Activated T-cell treated with anti-CD3 and anti-CD28 coated beads for 48 hours (primary cell): ENCODE measurements around the gene COA7.
A peak's percentile ranks its signal among the peaks of the same experiment; 100 is the strongest.

Experiments
- DNase-seq: peaks from one replicate; pipeline ENCODE4 v3.0.0-alpha.2; 2020; ENCODE audit warnings: low read depth

The COA7 gene

DNA sequence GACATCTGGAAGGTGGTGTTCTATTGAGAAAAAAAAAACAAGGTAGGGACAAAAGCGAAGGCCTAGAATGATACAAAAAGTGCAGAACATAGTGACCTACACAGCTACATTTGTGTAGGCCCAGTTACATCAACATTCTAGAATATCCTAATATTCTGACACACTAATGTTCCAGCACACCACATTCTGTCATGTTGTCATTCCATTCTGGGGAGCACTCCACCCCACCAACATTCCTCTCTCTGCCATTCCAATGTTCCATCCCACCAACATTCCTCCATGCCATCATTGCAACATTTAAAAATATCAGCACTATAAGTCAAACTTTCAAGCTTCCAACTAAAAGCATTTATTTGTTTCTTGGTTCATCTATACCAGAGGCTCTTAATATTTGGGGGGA is 28.5 kb downstream of the COA7 start:
- no peak for DNase-seq

DNA sequence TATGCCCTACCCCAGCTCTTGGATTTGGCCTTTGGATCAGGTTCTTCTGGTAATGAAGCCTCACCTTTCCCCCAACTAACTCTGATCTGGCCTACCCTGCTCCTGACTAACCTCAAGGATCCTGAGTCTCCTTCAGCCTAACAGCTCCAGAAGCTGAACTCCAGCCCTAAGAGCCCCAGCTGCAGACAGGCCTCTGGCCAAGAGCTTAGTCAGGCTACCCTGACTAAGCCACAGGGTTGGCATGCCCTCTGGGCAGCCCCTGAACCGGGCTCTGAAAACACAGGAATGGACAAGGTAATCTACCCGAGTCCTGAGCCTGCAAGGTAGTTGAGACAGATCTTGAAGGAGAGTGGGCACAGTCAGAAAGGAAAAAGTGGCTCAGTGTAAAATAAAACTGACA is 29.4 kb downstream of the COA7 start:
- no peak for DNase-seq

DNA sequence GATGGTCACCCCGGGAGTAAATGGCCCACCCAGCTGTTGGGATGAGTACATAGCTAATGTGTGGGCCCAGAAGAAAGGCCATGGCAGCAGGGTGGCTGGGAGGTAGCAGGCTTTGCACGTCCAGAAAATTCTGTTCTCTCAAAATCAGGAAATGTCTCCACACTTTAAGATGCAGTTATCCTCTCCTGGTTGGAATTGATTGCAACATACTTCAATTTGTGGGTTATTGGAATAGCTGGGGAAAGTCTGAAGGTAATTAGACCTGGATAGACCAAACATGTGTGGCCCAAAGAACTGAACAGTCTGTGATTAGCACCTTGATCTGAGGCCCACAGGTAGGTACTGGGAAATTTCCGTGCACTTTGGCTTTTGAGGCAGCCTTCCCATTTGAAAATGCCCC is 30.2 kb downstream of the COA7 start:
- no peak for DNase-seq

DNA sequence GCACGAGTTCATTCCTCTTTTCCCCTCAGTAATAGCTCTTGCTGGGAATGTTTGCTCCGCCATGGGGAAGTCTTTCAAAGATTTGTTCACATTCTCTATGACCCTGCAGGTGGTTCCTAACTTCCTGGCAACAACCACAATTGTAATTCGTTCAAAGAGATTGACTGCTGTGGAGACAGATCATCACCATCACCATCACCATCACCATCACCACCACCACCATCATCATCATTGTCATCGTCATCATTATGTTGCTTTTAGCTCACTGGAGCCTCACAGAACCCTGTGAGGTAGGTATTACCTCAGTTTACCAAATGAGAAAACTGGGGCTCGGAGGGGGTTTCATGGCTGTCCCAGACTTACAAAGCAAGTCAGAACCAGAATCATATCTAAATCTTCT is 30.9 kb downstream of the COA7 start:
- no peak for DNase-seq

DNA sequence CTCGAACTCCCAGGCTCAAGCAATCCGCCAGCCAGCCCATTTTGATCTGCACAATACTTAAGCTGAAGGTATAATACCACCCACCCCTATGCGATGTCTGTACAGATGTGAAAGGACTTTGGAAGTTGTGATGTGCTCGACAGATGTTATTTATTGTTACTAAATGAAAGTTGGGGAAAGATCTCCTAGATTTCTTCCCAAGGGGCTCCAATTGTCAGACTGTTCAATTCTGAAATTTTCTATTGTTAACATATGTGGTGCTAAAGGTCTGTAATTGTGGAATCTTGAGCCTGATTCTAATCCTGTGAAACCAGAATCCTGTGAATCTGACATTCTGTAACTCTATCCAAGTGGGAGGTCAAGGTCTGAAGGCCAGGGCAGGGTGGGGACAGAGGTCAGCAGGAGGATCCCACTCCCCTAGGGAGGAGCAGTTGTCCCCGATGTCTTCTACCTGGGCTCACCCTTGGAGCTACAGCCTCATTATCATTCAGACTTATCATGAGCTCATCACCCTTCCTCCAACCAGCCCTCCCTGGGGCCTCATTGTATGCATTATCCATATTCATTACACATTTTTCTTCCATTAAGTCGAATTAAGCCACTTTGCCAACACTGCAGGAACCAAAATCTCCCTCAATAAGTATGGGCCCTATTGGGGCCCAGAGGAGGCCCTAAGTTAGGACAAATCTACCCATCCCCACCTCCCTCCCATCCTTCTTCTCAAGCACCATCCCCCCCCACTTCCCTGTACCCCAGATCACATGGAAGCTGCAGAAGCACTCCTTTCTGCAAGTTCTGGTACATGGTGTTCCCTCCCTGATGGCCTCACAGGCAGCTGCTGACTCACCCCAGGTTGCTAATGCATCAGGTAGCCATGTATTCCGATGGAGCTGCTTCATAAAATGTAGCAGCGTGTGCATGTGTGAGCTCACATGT is 32.9 kb downstream of the COA7 start:
- no peak for DNase-seq

DNA sequence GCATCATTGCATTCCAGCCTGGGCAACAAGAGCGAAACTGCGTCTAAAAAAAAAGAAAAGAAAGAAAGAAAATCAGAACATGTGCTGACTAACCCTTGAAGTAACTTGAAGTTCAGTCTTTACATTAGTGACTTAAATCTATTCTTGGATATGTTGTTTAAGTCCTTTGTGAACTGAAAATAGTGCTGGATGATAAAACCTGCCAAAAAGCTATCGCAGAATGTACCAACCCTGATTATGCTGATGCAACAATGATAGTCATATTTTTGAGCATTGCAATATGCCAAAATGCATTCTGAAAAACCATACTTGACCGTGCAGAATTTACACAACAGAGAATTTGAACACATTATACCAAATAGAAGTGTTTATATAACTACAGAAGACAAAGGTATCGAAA is 34.4 kb downstream of the COA7 start:
- DNase-seq: no peak

DNA sequence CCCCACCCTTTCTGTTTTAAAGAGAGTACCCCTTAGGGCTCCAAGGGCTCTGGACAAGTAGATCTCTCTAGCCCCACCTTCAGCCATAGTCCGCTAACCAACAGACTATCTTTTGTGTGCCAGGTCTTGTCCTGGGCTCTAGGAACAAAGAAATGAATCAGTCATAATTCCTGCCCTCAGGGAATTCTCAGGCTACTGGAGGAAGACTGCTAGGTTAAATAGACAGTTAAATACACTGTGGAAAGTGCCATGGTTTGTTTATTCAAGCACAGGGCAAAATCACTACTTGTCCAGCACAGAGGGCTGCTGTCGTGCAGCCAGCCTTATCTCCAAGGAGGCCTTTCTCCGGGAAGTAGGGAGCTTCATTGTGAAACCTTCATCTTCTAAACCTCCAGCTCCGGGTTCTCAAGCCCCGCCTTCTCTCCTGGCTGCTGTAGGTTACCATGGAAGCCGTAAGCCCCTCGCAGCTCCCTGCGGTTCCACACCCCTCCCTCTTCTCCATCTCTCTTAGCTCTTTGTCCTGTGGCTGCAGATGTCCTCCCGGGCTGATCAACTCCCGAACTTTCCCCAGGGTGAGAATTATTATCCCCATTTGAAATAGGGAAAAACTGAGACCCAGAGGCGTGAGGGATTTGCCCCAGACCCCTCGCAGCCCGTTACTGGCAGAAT is 35.4 kb downstream of the COA7 start:
- DNase-seq: no peak

DNA sequence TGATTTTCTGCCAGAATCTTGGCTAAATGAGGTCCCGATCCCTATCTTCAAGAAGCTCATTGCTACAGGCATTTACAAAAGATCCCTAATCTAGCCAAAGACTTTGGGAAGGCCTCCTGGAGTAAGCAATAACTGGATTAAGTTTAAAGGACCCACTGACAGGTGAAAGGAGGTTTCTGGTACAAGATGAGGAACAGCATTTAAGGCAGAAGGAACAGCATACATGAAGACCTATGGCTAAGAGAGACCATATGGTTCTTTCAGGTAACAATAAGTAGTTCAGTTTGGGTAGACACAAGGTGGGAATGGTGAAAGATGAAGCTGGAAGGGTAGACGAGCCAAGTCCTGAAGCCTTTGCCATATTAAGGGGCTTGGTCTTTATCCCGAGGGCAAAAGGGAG is 37.3 kb downstream of the COA7 start:
- DNase-seq: no peak

DNA sequence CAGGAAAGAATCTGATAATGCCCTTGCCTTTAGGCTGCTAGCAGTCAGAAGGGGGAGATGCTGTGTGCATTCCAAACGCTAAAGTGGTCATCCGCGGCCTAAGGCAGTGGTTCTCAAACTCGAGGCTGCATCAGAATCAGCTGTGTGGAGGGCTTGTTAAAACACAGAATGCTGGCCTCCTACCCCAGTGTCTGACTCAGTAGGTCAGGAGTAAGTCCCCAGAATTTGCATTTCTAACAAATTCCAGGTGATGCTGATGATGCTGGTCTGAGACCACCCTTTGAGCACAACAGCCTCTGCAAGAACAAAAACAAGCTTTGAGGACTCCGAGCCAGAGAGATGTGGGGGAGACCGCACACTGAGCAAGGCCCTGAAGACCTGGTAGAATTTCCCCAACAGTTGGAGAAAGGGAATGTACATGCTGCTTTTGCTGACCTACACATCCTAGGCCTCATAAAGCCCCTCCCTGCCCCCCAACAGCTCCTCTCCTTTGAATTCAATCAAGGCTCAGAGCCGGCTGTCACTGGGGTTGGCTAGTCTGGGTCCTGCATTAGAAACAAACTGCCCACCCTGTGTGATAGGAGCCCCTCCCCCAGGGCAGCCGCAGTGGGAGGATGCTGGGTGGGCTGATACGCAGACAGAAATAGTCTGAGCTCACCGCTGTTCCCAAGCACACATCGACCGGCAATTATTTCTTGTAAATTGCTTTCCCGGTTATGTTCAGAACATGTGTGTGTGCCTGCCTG is 38.1 kb downstream of the COA7 start:
- no peak for DNase-seq

DNA sequence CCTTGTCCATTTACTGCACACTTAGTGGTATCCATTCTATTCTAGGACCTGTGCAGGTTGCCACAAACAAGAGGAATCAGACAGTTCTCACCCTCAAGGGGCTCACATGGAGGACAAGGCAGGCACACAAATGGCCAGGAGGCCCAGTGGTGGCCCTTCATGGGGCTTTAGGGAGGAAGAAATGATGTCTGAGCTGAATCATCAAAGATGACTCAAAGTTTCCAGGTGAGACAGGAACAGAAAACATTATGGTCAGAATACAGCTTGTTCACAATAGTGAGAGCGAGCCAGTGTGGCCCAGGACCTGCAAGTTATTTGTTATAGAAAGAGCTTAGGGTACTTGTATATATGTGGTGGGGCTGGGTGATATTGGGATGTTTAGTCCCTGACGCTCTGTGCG is 38.8 kb downstream of the COA7 start:
- DNase-seq: peak; percentile 24

DNA sequence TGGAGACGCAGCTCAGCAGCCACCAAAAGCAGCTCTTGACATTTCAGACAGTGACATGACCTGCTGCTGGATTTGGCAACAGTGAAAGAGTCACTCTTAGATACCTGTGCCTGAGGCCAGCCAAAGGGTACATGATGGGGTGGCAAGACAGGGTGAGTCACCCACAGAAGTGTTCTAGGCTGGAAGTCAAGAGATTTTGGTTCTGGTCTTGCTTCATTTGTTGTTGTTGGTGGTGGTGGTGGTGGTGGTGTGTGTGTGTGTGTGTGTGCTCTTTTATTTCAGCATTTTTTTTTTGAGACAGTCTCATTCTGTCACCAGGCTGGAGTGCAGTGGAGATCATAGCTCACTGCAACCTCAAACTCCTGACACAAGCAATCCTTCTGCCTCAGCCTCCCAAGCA is 39.4 kb downstream of the COA7 start:
- DNase-seq: no peak

DNA sequence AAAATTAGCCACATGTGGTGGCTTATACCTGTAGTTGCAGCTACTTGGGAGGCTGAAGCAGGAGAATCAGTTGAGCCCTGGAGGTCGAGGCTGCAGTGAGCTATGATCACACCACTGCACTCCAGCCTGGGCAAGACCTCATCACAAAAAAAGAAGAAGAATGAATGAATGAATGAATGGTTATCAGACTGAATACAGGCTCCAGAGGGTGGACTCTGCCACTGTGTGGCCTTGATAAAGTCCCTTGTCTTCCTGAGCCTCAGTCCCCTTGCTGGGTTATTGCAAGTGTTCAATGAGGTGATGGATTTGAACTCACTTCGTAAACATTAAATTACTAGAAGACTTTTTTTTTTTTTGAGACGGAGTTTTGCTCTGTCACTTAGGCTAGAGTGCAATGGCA is 40.4 kb downstream of the COA7 start:
- no peak for DNase-seq

DNA sequence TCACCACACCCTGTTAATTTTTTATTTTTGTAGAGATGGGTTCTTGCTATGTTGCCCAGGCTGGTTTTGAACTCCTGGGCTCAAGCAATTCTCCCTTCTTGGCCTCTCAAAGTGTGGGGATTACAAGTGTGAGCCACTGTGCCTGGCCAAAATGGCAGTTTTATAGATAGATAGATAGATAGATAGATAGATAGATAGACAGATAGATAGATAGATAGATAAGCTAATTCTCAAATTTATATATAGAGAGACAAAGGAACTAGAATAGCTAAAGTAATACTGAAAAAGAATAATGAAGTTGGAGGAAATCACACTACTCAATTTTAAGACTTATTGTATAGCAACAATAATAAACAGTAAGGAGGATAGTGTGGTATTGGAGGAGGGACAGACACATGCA is 44.1 kb downstream of the COA7 start:
- DNase-seq: no peak

DNA sequence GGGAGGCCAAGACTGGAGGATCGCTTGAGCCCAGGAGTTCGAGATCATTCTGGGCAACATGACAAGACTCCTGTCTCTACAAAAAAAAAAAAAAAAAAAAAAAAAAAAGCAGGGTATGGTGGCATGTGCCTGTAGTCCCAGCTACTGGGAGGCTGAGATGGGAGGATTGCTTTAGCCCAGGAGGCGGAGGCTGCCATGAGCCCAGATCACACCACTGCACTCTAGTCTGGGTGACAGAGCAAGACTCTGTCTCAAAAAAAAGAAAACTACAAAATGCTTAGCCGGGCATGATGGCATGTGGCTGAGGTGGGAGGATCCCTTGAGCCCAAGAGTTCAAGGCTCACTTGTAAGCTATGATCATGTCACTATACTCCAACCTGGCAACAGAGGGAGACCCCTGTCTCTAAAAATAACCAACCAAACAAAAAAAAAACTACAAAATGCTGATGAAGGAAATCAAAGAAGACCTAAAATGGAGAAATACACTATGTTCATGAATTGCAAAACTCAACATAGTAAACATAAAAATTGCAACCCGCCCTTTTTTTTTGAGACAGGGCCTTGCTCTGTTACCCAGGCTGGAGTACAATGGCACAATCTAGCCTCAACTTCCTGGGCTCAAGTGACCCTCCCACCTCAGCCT is 44.8 kb downstream of the COA7 start:
- DNase-seq: no peak

DNA sequence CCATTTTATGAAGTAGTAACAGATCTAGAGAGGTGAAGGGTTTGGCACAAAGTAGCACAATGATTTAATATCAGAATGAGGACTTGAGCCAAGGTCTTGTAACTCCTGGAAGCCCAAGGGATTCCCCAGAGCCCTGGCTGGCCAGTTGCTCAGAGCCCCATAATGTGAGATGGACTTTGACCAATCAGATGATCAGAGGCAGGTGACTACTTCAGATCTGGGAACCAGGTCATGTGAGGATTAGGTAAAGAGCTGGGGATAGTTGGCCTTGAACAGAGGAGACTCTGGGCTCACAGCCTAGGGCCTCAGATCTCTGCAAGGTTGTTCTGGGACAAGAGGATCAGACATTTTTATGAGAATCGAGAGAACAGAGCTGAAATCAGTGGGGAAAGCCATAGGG is 46.2 kb downstream of the COA7 start:
- no peak for DNase-seq

DNA sequence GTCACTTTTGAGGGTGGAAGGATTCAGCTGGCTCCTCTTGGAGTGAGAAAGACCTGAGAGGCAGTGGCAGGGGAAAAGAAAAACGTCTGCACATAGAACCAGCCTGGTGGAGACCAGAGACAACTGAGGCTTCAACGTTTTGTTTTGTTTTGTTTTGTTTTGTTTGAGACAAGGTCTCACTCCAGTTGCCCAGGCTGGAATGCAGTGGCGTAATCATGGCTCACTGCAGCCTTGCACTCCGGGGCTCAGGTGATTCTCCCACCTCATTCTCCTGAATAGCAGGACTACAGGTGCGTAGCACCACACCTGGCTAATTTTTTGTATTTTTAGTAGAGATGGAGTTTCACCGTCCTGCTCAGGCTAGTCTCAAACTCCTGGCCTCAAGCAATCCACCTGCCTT is 52.9 kb downstream of the COA7 start:
- no peak for DNase-seq

DNA sequence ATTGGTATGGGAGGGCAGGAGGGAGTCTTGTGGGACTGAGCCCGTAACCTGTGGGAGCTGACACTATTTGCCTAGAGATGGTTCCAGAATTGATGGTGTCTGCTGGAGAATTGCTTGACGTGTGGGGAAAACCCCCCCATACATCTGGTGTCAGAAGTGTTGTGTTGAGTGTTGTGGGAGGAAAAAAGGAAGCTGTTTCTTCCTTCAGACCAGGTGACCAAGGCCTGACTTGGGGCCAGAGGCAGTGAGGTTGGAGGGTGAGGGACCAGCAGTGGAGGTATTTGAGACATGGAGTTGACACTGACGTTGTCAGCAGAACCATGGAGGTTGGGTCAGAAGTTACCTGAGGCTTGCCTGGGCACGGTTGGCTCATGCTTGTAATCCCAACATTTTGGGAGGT is 56.8 kb downstream of the COA7 start:
- DNase-seq: no peak

DNA sequence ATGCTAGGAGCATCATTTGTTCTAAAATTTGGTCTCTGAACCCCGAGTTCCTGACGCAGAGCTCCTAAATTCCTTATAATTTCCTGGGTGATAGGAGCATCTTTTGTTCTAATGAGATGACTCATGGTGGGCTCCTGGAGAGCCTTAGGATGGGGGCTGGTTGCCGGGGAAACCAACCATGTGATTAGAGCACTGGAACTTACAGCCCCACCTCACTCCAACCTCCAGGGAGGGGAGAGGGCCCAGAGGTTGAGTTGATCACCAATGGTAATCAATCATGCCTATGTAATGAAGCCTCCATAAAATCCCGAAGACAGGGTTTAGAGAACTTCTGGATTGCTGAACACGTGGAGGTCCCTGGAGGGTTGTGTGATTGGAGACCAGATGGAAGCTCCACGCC is 57.5 kb downstream of the COA7 start:
- DNase-seq: no peak

DNA sequence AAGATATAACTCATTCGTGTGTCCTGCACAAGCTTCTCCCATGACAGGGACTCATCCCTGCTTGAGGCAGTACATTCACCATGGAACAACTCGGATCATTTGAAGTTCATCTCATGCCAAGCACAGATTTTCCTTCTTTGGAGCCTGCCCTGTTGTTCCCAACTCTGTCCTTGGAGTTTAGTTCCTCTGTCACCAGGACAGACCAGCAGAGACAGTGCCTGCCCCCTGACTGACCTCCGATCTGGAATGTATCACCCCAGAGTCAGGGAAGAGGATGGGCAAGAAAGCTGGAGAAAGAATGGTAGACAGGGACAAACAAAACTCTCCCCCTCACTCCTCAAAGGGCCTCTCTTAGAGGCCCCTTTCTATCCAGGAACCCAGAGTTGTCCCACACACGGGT is 60.2 kb downstream of the COA7 start:
- no peak for DNase-seq

DNA sequence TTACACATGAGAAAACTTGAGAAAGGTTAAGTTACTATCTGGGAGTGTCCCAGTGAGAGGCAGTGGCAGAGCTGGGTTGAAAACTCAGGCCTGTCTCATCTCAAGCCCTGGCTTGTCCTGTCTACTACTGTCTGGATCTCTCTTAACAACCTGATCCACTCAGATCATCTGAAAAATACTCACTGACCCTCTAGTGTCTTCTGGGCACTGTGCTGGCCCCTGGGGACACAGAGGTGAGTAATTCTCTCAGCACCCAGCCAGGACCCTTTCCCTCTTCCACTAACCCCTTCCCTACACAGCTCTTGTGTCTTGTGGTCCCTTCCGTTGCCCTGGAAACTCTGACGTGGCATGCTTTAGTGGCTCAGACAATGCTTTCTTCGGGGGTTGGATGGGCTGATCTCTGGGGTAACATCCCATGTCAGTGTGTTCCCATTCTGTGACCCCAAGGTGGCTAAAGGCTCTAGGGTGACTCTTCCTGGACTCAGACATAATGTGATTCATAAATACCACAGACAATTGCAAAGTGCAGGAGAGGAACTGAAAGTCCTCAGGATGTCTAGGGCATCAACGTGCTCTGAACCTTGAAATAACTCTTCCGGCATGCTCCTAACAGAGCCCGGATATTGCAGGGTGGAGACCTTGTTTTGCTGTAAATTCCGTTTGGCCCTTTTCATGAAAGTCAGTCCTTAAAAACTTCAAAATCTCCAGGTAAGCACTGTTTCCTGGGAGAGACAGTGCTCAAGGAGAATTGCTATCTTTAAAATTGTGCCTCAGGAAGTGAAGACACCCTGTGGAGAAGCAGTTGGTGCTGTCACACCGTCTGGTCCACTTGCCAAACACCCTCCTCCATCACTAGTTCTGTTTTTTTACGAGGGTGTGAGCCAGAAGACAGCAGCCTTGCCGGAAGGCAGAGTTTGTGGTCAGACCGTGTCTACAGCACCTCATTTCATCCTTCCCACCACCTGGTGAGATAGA is 61.1 kb downstream of the COA7 start:
- DNase-seq: peak; percentile 54
